ENCODE results near the gene PKD2.

Gene PKD2

GRCh38 chr4:88029556-88029955 lies 22.1 kb downstream of the PKD2 start:
- no peak overlapping the region for H3K27ac ChIP-seq (ENCODE audit: low read length)
- no peaks in the 10 kb centered on the region for H3K4me1 ChIP-seq (ENCODE audit: low read length)
- H3K9ac ChIP-seq (ENCODE audit: low read length): no peak overlapping the region
- H2AFZ ChIP-seq (ENCODE audit: low read depth, low read length): no peak overlapping the region
- H4K20me1 ChIP-seq (ENCODE audit: insufficient read depth, low read length): no peaks in the 10 kb centered on the region
- no peaks in the 10 kb centered on the region for H3K79me2 ChIP-seq (ENCODE audit: low read length)
- peaks cover 10% of the 10 kb centered on the region for H3K36me3 ChIP-seq (replicated peaks; ENCODE audit: low read depth, low read length)
- no peaks in the 10 kb centered on the region for H3K9me3 ChIP-seq (ENCODE audit: insufficient read depth, low read length)
- H3K4me3 ChIP-seq (ENCODE audit: low read length): no peak overlapping the region
- H3K27me3 ChIP-seq (ENCODE audit: low read depth, low read length): no peaks in the 10 kb centered on the region
- TF ChIP-seq EZH2phosphoT487 (IDR thresholded peaks at IDR 0.05; ENCODE audit: low read depth) (no peak), CTCF (IDR thresholded peaks at IDR 0.05; ENCODE audit: low read depth, low read length) (no peak)
- H3K4me2 ChIP-seq (ENCODE audit: low read length): no peak overlapping the region

GRCh38 chr4:88030565-88031310 lies 23.3 kb downstream of the PKD2 start:
- H3K36me3 ChIP-seq (replicated peaks; ENCODE audit: low read depth, low read length): peaks cover 10% of the 10 kb centered on the region
- H4K20me1 ChIP-seq (ENCODE audit: insufficient read depth, low read length): no peaks in the 10 kb centered on the region
- no peaks in the 10 kb centered on the region for H3K9me3 ChIP-seq (ENCODE audit: insufficient read depth, low read length)
- H3K4me3 ChIP-seq (ENCODE audit: low read length): no peak overlapping the region
- no peak overlapping the region for H3K4me2 ChIP-seq (ENCODE audit: low read length)
- H3K4me1 ChIP-seq (ENCODE audit: low read length): peaks cover 6% of the 10 kb centered on the region
- H2AFZ ChIP-seq (ENCODE audit: low read depth, low read length): no peak overlapping the region
- no peak for TF ChIP-seq EZH2phosphoT487 (IDR thresholded peaks at IDR 0.05; ENCODE audit: low read depth)
- no peak for TF ChIP-seq CTCF (IDR thresholded peaks at IDR 0.05; ENCODE audit: low read depth, low read length)
- no peak overlapping the region for H3K27ac ChIP-seq (ENCODE audit: low read length)
- no peaks in the 10 kb centered on the region for H3K27me3 ChIP-seq (ENCODE audit: low read depth, low read length)
- H3K9ac ChIP-seq (ENCODE audit: low read length): no peak overlapping the region
- H3K79me2 ChIP-seq (ENCODE audit: low read length): no peaks in the 10 kb centered on the region

- Histone ChIP-seq H3K9ac (ENCODE audit: low read length) (no peak overlapping the region), H3K79me2 (ENCODE audit: low read length) (no peaks in the 10 kb centered on the region), H3K27me3 (ENCODE audit: low read depth, low read length) (no peaks in the 10 kb centered on the region), H3K9me3 (ENCODE audit: insufficient read depth, low read length) (no peaks in the 10 kb centered on the region), H3K4me1 (ENCODE audit: low read length) (peaks cover 6% of the 10 kb centered on the region), H2AFZ (ENCODE audit: low read depth, low read length) (no peak overlapping the region), H4K20me1 (ENCODE audit: insufficient read depth, low read length) (no peaks in the 10 kb centered on the region; the same call in 1 of the 2 replicates), H3K27ac (ENCODE audit: low read length) (no peak overlapping the region), H3K36me3 (replicated peaks; ENCODE audit: low read depth, low read length) (peaks cover 22% of the 10 kb centered on the region), H3K4me2 (ENCODE audit: low read length) (no peak overlapping the region), H3K4me3 (ENCODE audit: low read length) (no peak overlapping the region)
- TF ChIP-seq EZH2phosphoT487 (IDR thresholded peaks at IDR 0.05; ENCODE audit: low read depth) (no peak), CTCF (IDR thresholded peaks at IDR 0.05; ENCODE audit: low read depth, low read length) (peak; percentile 62)
Measured at GRCh38 chr4:88033309-88033708, 25.9 kb downstream of the PKD2 start.

GRCh38 chr4:88035292-88035691 lies 27.9 kb downstream of the PKD2 start:
- Histone ChIP-seq H3K79me2 (ENCODE audit: low read length) (no peaks in the 10 kb centered on the region), H4K20me1 (ENCODE audit: insufficient read depth, low read length) (no peaks in the 10 kb centered on the region; the same call in 1 of the 2 replicates), H3K9ac (ENCODE audit: low read length) (no peak overlapping the region), H3K4me2 (ENCODE audit: low read length) (no peak overlapping the region), H3K4me3 (ENCODE audit: low read length) (no peak overlapping the region), H3K9me3 (ENCODE audit: insufficient read depth, low read length) (no peaks in the 10 kb centered on the region), H2AFZ (ENCODE audit: low read depth, low read length) (no peak overlapping the region), H3K4me1 (ENCODE audit: low read length) (peaks cover 6% of the 10 kb centered on the region), H3K27me3 (ENCODE audit: low read depth, low read length) (no peaks in the 10 kb centered on the region), H3K27ac (ENCODE audit: low read length) (no peak overlapping the region), H3K36me3 (replicated peaks; ENCODE audit: low read depth, low read length) (peaks cover 34% of the 10 kb centered on the region)
- TF ChIP-seq CTCF (IDR thresholded peaks at IDR 0.05; ENCODE audit: low read depth, low read length): no peak
- TF ChIP-seq EZH2phosphoT487 (IDR thresholded peaks at IDR 0.05; ENCODE audit: low read depth): no peak

Data from OCI-LY3 (cell line).